ENCODE measurements around the gene BCL6. TPM values are rescaled to one million over a fixed set of nuclear protein-coding genes. Genes with fewer than 3 reads are reported as not detected.

The BCL6 gene
- total and polyA plus RNA-seq, 2 donors (not counting 3 experiments of a cell fraction or from before 2014, with no cell fraction given), result 6.9 to 12.1 TPM

- intact Hi-C loops (cut with micrococcal nuclease), result no loop called here
- FAIRE-seq, result no peak
- Histone ChIP-seq H2AFZ (ENCODE audit: low read depth, low read length) (no peak within 1 kb of the TSS), H3K27me3 (ENCODE audit: control insufficient read depth in 2 of 2, insufficient read depth in 2 of 2, low read length in 2 of 2) (no peaks in the 10 kb centered on the region), H3K9me1 (replicated peaks; ENCODE audit: control insufficient read depth, extremely low read depth, insufficient read depth, low read length) (no peaks in the 10 kb centered on the region), H3K4me3 (replicated peaks in 1 of 3; ENCODE audit: insufficient read depth in 1 of 3, low read depth in 1 of 3, low read length in 3 of 3) (no peak within 1 kb of the TSS), H3K9ac (replicated peaks; ENCODE audit: extremely low read depth, insufficient read depth, low read length) (no peak within 1 kb of the TSS), H3K79me2 (ENCODE audit: control insufficient read depth, insufficient read depth, low read length) (no peaks in the 10 kb centered on the region), H3K4me2 (ENCODE audit: insufficient read depth, low read length) (no peak within 1 kb of the TSS), H3K9me3 (replicated peaks; ENCODE audit: control insufficient read depth, insufficient read depth, low read length) (no peaks in the 10 kb centered on the region), H3K36me3 (ENCODE audit: control insufficient read depth in 2 of 2, extremely low read depth in 1 of 2, insufficient read depth in 2 of 2, low read length in 2 of 2) (no peaks in the 10 kb centered on the region), H4K20me1 (replicated peaks; ENCODE audit: control insufficient read depth, extremely low read depth, insufficient read depth, low read length) (no peaks in the 10 kb centered on the region), H3K27ac (ENCODE audit: insufficient read depth, low read depth, low read length) (no peak within 1 kb of the TSS), H3K4me1 (ENCODE audit: control insufficient read depth, extremely low read depth, insufficient read depth, low read length) (no peaks in the 10 kb centered on the region)
- POLR2A ChIA-PET, result no interaction called here
- no peak for DNase-seq (ENCODE audit: low read depth, low spot score)
- dilution Hi-C loops (cut with MboI; ENCODE audit: extremely low pct_ligation_motif_present, low sequenced_read_pairs), result no loop called here
- no TSS peak for BruUV-seq (replicated peaks)
- CTCF ChIA-PET, result interaction anchor here (0.6 to 3.7 kb wide), 6 partner anchors 10 to 34 kb away, joined by 3 to 22 read pairs (median 3); no protein-coding TSS in a partner anchor
- TF ChIP-seq POLR2A (IDR thresholded peaks at IDR 0.05; ENCODE audit: low read depth, low read length) (no peak), CTCF (IDR thresholded peaks at IDR 0.05; ENCODE audit: extremely low read depth in 1 of 2, insufficient read depth in 1 of 2, low read depth in 1 of 2, low read length in 2 of 2) (no peak), EZH2 (IDR thresholded peaks at IDR 0.05; ENCODE audit: borderline replicate concordance, low read depth, low read length, severe bottlenecking) (no peak), JUN (IDR thresholded peaks at IDR 0.05; ENCODE audit: borderline replicate concordance, insufficient read depth, insufficient read length, low read depth) (no peak), GATA2 (IDR thresholded peaks at IDR 0.05; ENCODE audit: insufficient read depth, insufficient read length, low read depth, low read length) (no peak)
Observed at GRCh38 chr3:187702507-187703033, 42.7 kb downstream of the BCL6 start, which contains the start of gene RTP2. Gene RTP2 (minus strand): TSS chr3:187702557. CDS start chr3:187702128, 429 bp downstream.

GRCh38 chr3:187700249-187700648, 45.0 kb downstream of the BCL6 start:
- Histone ChIP-seq H3K9me3 (replicated peaks; ENCODE audit: control insufficient read depth, insufficient read depth, low read length) (no peaks in the 10 kb centered on the region), H3K27me3 (ENCODE audit: control insufficient read depth in 2 of 2, insufficient read depth in 2 of 2, low read length in 2 of 2) (no peaks in the 10 kb centered on the region), H3K4me2 (ENCODE audit: insufficient read depth, low read length) (no peak overlapping the region), H3K4me3 (replicated peaks in 1 of 3; ENCODE audit: insufficient read depth in 1 of 3, low read depth in 1 of 3, low read length in 3 of 3) (no peak overlapping the region), H2AFZ (ENCODE audit: low read depth, low read length) (no peak overlapping the region), H3K79me2 (ENCODE audit: control insufficient read depth, insufficient read depth, low read length) (no peaks in the 10 kb centered on the region), H3K4me1 (ENCODE audit: control insufficient read depth, extremely low read depth, insufficient read depth, low read length) (no peaks in the 10 kb centered on the region), H4K20me1 (replicated peaks; ENCODE audit: control insufficient read depth, extremely low read depth, insufficient read depth, low read length) (no peaks in the 10 kb centered on the region), H3K9me1 (replicated peaks; ENCODE audit: control insufficient read depth, extremely low read depth, insufficient read depth, low read length) (no peaks in the 10 kb centered on the region), H3K36me3 (ENCODE audit: control insufficient read depth in 2 of 2, extremely low read depth in 1 of 2, insufficient read depth in 2 of 2, low read length in 2 of 2) (no peaks in the 10 kb centered on the region), H3K27ac (ENCODE audit: insufficient read depth, low read depth, low read length) (no peak overlapping the region), H3K9ac (replicated peaks; ENCODE audit: extremely low read depth, insufficient read depth, low read length) (no peak overlapping the region)
- ChIA-PET CTCF (interaction anchor here (1.0 to 3.7 kb wide), 4 partner anchors 14 to 480 kb away, joined by 3 to 22 read pairs (median 5); no protein-coding TSS in a partner anchor), POLR2A (no interaction called here)
- DNase-seq (ENCODE audit: low read depth, low spot score), result no peak
- BruUV-seq (replicated peaks), result no TSS peak
- TF ChIP-seq GATA2 (IDR thresholded peaks at IDR 0.05; ENCODE audit: insufficient read depth, insufficient read length, low read depth, low read length) (no peak), MYC (IDR thresholded peaks at IDR 0.05; ENCODE audit: low read depth, low read length) (no peak), POLR2AphosphoS5 (IDR thresholded peaks at IDR 0.05; ENCODE audit: insufficient read depth, low read depth, low read length) (no peak), FOS (IDR thresholded peaks at IDR 0.05; ENCODE audit: borderline replicate concordance, insufficient read depth, low read length) (no peak), EZH2 (IDR thresholded peaks at IDR 0.05; ENCODE audit: borderline replicate concordance, low read depth, low read length, severe bottlenecking) (no peak), POLR2A (IDR thresholded peaks at IDR 0.05; ENCODE audit: low read depth, low read length) (no peak), JUN (IDR thresholded peaks at IDR 0.05; ENCODE audit: borderline replicate concordance, insufficient read depth, insufficient read length, low read depth) (no peak), MAX (IDR thresholded peaks at IDR 0.05; ENCODE audit: insufficient read depth, insufficient read length) (no peak), CTCF (IDR thresholded peaks at IDR 0.05; ENCODE audit: extremely low read depth in 1 of 2, insufficient read depth in 1 of 2, low read depth in 1 of 2, low read length in 2 of 2) (no peak)
- intact Hi-C loops (cut with micrococcal nuclease) (no loop called here), dilution Hi-C loops (cut with MboI; ENCODE audit: extremely low pct_ligation_motif_present, low sequenced_read_pairs) (no loop called here)
- FAIRE-seq, result no peak

All from endothelial cell of umbilical vein (primary cell).